TTC549 (cell line): ENCODE measurements around the gene CAPRIN1.

ENCODE experiments used
- FAIRE-seq: peaks from 2 replicates; lab custom pipeline; 2012; peaks lifted over from hg19 to GRCh38; lab: Jason Lieb, UNC

Gene CAPRIN1

DNA sequence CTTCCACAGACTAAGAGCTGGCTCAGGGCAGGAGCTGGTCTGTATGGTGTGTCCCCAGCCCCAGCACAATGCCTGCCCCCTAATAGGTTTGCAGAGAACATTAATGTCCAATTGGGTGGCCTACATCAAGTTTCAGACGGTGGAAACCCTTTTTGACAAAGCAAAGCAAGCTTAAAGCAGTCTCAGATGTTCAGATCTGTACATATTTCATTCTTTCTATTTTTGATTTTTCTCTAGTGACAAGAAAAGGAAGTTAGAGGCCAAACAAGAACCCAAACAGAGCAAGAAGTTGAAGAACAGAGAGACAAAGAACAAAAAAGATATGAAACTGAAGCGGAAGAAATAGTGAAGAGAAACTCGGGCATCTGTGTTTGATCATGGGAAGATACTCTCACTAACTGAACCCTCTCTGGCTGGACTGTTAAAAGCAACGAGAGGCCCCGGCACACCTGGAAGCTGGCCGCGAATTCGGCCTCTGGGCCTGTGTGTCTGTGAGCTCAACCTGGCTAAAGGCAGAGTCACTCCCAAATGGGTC is 94.4 kb downstream of the CAPRIN1 start:
- no peak for FAIRE-seq

DNA sequence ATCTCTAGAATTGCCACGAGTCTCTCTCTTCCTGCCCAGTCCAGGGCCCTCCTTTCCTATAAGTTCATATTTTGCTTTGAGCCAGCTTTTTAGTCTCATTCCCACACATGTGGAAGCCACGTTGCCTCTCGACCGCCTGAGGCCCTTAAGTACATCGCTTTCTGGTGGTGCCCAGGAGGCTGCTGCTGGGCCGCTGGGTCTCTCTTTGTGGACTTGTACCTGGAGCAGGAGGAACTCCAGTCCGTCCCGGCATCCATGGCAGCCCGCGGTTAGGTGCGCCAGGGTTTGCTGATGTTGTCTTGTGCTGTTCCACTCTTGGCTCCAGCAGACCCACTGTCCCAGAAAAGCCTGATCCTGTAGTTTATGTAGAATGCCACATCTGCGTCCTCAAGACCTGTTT is 94.9 kb downstream of the CAPRIN1 start:
- no peak for FAIRE-seq

DNA sequence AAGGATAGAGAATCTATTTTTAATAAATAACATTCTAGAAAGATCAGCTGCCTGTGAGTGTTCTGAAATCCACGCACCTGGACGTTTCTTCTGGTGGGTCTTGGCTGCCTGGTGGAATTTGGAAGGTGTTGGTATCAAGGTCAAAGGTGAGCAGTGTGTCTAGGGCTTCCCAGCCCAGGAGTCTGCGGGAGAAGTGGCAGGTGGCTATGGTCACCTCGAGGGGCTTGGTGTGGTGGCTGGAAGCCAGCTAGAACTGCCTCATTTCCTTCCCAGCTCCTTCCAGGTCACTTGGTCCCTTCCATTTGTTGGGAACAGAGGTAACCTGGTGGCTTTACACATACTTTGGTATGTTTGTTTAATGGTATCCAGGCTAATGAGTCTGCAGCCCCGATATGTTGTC is 95.3 kb downstream of the CAPRIN1 start:
- FAIRE-seq, result no peak

DNA sequence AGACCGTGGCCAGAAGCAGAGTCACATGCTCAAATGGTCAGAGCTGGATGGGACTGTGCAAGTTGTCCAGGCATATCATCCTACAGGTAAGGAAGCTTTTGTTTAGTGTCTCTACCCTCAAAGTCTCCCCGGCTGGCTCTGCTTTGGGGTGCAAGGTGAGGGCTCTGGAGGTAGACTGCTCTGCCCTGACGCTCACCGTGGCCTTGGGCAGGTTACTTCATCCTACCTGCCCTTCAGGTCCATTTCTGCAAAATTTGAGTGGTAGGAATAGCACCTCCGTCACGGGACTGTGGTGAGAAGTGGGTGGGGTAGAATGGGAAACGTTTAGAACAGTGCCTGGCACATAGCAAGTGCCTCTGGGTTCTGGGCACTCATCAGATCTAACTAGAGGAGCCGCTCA is 96.0 kb downstream of the CAPRIN1 start:
- no peak for FAIRE-seq

DNA sequence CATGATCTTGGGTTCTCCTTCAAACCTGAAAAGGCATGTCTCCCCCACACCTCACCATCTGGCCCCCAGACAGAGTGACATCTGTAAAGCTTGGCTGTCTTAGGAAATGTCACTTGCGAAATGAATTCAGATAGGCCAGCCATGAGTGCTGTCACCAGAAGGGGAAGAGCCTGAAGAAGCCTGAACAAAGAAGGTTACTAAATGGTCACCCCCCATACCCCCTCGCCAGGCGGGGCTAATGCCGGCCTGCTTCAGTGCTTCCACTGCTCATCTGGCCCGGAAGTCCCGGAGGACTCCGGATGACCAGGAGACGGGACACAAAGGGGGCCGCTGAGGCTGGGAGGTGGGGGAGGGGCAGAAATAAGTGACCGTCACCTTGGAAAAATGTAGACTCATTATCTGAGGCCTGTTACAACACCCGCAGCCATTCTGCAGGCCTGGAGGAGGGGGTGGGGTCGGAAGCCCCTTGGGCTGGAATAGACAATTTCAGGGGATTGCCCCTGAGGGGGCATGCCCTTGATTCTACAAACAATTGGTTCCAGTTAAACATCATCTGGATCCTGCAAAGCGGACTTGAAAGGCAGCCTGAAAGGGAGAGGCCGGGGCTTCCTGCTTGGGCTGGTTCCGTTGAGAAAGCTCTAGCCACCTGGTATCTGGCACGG is 97.1 kb downstream of the CAPRIN1 start:
- FAIRE-seq, result no peak

DNA sequence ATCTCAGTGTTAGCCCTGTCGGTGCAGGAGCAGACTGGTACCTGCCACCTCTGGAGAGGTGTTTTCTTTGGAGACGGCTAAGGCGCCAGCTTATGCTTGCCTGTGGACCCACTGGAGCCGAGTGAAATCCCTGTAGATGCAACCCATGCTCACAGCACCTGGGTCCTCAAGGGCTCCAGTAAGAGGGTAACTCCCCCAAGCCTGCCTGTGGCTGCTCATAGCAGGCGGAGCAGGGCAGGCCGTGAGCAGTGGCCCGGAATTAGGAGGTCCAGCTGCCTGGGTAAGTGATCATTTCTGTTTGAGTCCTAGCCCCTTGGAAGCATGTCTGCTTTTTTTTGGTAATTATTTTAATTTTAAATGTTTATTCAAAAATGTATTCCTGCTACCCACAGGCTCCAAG is 97.7 kb downstream of the CAPRIN1 start:
- FAIRE-seq, result no peak

DNA sequence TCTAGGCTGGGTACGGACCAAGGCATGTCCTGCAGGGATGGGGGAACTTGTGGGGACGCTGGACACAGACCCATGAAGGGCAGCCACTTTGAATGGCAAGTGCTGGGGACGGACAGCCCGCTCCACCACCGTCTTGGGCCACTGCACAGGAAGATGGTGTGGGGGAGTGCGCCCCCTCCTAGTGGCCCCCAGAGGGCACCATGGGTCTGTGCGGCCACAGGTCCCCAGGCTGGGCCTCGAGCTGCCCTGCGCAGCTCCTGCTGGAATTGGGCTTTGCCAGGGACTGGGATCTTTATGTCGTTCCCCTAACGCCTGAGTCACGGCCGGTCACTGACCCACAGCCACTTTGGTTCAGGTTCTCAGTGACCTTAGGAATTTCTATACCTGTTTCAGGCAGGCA is 98.3 kb downstream of the CAPRIN1 start:
- FAIRE-seq, result no peak

DNA sequence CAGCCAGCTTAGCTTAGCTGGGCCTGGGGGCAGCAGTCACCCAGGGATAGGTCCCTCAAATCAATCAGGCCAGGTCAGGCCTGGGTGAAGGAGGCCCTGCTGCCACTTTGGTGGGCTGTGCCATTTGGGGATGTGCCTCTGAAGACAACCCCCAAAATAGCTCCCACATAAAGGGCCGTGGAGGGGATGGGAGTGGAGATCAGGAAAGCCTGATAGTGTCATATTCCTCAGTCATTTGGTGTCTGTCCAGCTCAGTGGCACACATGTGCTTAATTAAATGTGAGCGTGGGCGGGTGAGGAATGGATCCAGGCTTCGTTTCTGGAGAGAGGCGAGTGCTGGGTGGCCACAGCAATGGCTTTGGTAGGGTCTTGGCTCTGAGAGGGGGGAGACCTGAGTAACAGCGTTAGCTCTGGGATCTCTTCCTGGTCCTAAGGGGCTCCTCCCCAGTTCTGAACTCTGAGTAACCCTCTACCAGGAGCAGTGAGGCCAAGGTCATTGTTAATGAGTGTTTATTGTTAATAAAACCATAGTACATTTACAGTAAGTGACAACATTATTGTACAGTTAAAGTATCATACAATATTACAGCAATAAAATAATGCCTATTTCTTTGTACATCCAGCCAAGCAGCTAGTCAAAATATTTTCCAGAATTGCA is 99.1 kb downstream of the CAPRIN1 start:
- no peak for FAIRE-seq
